B cell (primary cell): ENCODE measurements around the gene VGLL1.

Experiments
- EZH2 ChIP-seq: IDR thresholded peaks from 2 replicates; pipeline ENCODE4 v1.6.1; 2012; ENCODE audit warnings: borderline replicate concordance, low read depth, mild to moderate bottlenecking, moderate library complexity, low read length; ENCODE audit not compliant: insufficient read depth, poor library complexity, severe bottlenecking
- TF ChIP-seq, protein P1 (sequence below): fragments of 200-600 bp; IDR thresholded peaks from one replicate; pipeline ENCODE4 v1.8.0; 2022; ENCODE audit warnings: antibody characterized with exemption, mild to moderate bottlenecking

DNA sequence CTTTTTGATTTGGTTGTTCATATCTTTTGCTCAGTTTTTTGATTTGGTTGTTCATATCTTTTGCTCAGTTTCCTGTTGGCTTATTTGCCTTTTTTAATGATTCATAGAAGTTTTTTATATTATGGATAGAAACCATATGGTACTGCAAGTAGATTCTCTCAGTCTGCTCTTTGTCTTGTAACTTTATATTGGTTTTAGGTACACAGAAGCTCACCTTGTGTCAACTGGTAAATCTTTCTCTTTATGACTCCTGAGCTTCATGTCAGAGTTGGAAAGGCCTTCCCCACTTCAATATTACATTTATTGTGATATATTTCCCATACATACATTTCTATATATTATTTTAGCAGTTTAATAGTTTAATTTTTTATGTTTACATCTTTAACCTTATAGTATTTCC is 8.2 kb upstream of the VGLL1 start:
- TF ChIP-seq, protein P1, sequence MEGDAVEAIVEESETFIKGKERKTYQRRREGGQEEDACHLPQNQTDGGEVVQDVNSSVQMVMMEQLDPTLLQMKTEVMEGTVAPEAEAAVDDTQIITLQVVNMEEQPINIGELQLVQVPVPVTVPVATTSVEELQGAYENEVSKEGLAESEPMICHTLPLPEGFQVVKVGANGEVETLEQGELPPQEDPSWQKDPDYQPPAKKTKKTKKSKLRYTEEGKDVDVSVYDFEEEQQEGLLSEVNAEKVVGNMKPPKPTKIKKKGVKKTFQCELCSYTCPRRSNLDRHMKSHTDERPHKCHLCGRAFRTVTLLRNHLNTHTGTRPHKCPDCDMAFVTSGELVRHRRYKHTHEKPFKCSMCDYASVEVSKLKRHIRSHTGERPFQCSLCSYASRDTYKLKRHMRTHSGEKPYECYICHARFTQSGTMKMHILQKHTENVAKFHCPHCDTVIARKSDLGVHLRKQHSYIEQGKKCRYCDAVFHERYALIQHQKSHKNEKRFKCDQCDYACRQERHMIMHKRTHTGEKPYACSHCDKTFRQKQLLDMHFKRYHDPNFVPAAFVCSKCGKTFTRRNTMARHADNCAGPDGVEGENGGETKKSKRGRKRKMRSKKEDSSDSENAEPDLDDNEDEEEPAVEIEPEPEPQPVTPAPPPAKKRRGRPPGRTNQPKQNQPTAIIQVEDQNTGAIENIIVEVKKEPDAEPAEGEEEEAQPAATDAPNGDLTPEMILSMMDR: no peak
- TF ChIP-seq EZH2: no peak
